Fibroblast of skin of right biceps (primary cell): ENCODE measurements around the gene SLC9C1.

ENCODE experiments used
- DNase-seq: peaks from one replicate; pipeline ENCODE4 v3.0.0-alpha.2; 2013

SLC9C1 gene

GRCh38 chr3:112101916-112102315 lies 192.1 kb downstream of the SLC9C1 start:
- DNase-seq = peak; percentile 97

DNA sequence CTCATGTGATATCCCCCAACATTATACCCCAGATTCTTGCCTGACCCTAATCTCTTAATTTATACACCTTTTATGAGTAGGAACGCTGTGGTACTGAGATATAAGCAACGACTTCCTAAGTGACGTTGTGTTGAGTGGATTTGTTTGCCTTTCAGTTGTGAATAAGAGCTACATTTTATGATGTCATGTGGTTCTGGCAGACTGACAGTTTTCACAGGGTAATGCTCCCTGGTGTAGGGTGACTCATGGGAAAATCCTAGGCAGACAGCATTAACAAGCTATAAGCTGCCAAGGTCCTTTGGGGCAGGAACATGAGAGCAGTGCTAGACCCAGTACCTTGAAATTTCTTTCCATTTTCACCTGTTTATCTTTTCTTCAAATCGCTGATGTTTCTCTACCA lies 196.6 kb downstream of the SLC9C1 start:
- DNase-seq = peak; percentile 99

GRCh38 chr3:112096176-112096575 lies 197.8 kb downstream of the SLC9C1 start:
- DNase-seq = peak; percentile 55

DNA sequence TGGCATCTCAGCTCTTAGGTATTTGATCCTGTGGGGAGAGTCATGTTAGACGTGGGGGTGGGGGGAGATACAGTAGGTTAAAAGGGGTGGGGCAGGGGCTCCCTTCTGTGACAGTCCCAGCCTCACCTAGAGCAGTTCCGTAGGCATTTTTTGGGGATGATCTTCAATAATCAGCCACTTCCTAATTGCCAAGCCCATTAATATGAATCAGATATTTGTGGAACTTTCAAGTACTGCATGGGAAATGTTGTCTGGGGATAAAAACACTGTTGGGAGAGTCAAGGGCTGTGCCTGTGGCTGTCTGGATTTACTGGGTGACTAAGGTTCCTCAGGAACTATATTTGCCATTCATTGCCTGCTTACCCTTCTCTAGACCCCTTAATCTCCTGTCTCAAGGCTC lies 198.3 kb downstream of the SLC9C1 start:
- peak; percentile 17 for DNase-seq

DNA sequence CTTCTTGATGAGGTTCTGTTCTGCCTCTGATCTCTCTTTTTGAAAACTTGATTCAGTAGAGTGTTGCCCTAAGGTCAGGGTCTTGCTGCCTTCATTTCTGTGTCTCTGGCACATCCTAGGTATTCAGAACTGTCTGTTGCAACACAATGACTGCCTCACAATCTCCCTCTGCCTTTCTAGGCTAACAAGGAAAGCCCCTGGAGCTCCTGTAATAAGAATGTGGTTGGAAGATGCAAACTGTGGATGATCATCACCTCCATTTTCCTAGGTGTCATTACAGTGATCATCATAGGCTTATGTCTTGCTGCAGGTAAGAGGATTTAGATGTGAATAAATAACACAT lies 200.9 kb downstream of the SLC9C1 start:
- no peak for DNase-seq

DNA sequence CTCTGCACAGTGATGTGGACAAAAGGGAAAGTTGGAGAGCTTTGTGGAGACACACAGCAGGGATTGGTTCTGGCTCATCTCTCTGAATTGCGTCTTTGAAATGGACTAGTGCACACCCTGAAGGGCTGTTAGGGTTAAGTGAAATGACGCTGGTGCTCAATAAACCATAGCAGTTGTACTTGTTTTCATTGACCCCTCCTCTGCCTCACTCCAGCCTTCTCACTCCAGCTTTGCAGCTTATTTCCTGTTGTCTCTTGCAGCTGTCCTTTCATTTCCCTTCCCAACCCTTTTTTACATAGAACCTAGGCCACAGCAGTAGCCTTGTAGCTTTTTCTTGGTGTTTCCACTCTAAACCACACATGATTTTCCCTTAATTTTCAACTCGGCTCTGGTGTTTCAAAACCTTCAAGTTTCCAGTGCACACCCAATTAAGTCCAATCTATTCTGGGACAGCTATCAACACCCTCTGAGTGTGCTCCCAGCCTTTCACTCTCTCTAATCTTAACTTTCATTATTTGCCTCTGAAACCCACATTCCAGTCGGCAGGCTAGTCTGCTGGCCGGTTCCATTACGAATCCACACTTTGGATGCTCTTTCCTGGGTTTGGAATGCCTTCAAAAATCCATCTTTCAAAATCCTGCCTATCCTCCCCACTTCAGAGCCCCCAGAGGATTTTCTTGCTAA lies 201.4 kb downstream of the SLC9C1 start:
- DNase-seq = peak; percentile 59

DNA sequence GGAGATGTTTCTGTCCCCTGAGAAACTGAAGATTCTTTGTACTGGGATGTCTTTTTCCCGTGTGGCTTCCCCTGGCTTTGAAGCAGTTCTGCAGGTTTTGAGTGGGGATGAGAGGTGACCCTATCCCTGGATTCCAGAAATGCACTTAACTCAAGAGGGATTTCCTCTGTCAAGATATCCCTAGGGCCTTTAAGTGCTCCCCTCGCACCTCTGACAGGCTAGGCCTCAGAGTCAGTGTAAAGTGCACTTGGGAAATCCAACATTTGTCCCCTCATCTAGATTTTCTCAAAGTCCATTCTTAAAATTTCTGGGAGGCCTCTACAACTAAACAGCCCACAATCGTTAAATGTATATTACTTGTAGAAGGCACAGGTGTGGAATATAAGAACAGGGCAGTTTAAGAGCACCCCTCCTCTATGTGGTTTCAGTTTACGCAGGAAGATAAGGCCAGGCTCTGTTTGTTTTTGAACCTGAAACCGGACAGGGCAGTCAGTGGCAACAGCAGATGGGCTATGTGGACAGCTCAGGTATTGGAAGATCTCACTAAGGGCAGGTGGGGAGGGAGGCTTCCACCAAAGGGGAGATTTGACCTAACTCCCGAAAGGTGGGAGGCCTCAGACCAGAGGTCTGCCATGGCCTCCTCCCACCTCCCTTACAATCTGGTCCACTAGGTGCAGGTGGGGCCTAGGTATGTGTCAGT lies 203.0 kb downstream of the SLC9C1 start:
- DNase-seq = no peak
